ENCODE measurements around the gene DNAJC28. TPM values are rescaled to one million over a fixed set of nuclear protein-coding genes. Genes with fewer than 3 reads are reported as not detected.

The DNAJC28 gene
- total RNA-seq, 1 donor from 2014 or later = 2.6 TPM

- Mint-ChIP-seq H3K27ac (ENCODE audit: unreplicated experiment) (no peak overlapping the region), H3K36me3 (ENCODE audit: low read depth) (no peaks in the 10 kb centered on the region), H3K27me3 (ENCODE audit: low read depth) (peaks cover 7% of the 10 kb centered on the region)
Measured at GRCh38 chr21:33496345-33496744, 4.8 kb upstream of the DNAJC28 start.

GRCh38 chr21:33495743-33496142 is 4.2 kb upstream of the DNAJC28 start:
- no peak for DNase-seq (ENCODE audit: low spot score)
- H3K27me3 Mint-ChIP-seq (ENCODE audit: low read depth) = peaks cover 7% of the 10 kb centered on the region
- no peak for TF ChIP-seq CTCF (IDR thresholded peaks at IDR 0.05)
- no peak overlapping the region for H3K27ac Mint-ChIP-seq (ENCODE audit: unreplicated experiment)
- no peaks in the 10 kb centered on the region for H3K36me3 Mint-ChIP-seq (ENCODE audit: low read depth)
- H3K4me3 Mint-ChIP-seq (ENCODE audit: unreplicated experiment) = no peak overlapping the region
- peaks cover 13% of the 10 kb centered on the region for H3K4me1 Mint-ChIP-seq (ENCODE audit: low read depth)
- H3K9me3 Mint-ChIP-seq (ENCODE audit: low read depth) = no peaks in the 10 kb centered on the region

More at GRCh38 chr21:33496345-33496744, 4.8 kb upstream of the DNAJC28 start:
- Mint-ChIP-seq H3K4me3 (ENCODE audit: unreplicated experiment) (no peak overlapping the region), H3K4me1 (ENCODE audit: low read depth) (peaks cover 9% of the 10 kb centered on the region), H3K9me3 (ENCODE audit: low read depth) (no peaks in the 10 kb centered on the region)
- no peak for TF ChIP-seq CTCF (IDR thresholded peaks at IDR 0.05)
- no peak for DNase-seq (ENCODE audit: low spot score)

GRCh38 chr21:33493756-33494155 is 2.2 kb upstream of the DNAJC28 start:
- peaks cover 15% of the 10 kb centered on the region for H3K4me1 Mint-ChIP-seq (ENCODE audit: low read depth)
- DNase-seq (ENCODE audit: low spot score) = no peak
- H3K27ac Mint-ChIP-seq (ENCODE audit: unreplicated experiment) = no peak overlapping the region
- no peaks in the 10 kb centered on the region for H3K36me3 Mint-ChIP-seq (ENCODE audit: low read depth)
- no peak for TF ChIP-seq CTCF (IDR thresholded peaks at IDR 0.05)
- H3K4me3 Mint-ChIP-seq (ENCODE audit: unreplicated experiment) = no peak overlapping the region
- H3K9me3 Mint-ChIP-seq (ENCODE audit: low read depth) = no peaks in the 10 kb centered on the region
- peaks cover 7% of the 10 kb centered on the region for H3K27me3 Mint-ChIP-seq (ENCODE audit: low read depth)

- no peaks in the 10 kb centered on the region for H3K9me3 Mint-ChIP-seq (ENCODE audit: low read depth)
- peaks cover 15% of the 10 kb centered on the region for H3K4me1 Mint-ChIP-seq (ENCODE audit: low read depth)
- no peaks in the 10 kb centered on the region for H3K36me3 Mint-ChIP-seq (ENCODE audit: low read depth)
- H3K27me3 Mint-ChIP-seq (ENCODE audit: low read depth) = peaks cover 7% of the 10 kb centered on the region
- peak overlapping the region; percentile 42 for H3K4me3 Mint-ChIP-seq (ENCODE audit: unreplicated experiment)
- TF ChIP-seq CTCF (IDR thresholded peaks at IDR 0.05) = no peak
- no peak for DNase-seq (ENCODE audit: low spot score)
- no peak overlapping the region for H3K27ac Mint-ChIP-seq (ENCODE audit: unreplicated experiment)
Measured at GRCh38 chr21:33492571-33492970, 1.1 kb upstream of the DNAJC28 start.

- Mint-ChIP-seq H3K9me3 (ENCODE audit: low read depth) (no peaks in the 10 kb centered on the region), H3K4me3 (ENCODE audit: unreplicated experiment) (peak overlapping the region; percentile 95), H3K4me1 (ENCODE audit: low read depth) (peaks cover 15% of the 10 kb centered on the region), H3K27me3 (ENCODE audit: low read depth) (peaks cover 1% of the 10 kb centered on the region), H3K36me3 (ENCODE audit: low read depth) (no peaks in the 10 kb centered on the region), H3K27ac (ENCODE audit: unreplicated experiment) (peak overlapping the region; percentile 84)
- DNase-seq (ENCODE audit: low spot score) = no peak
- no peak for TF ChIP-seq CTCF (IDR thresholded peaks at IDR 0.05)
Measured at GRCh38 chr21:33490991-33491372, 534 bp downstream of the DNAJC28 start.
